Kidney (tissue), 14 donors: Measurements from ENCODE around the gene CEP170. TPM values are rescaled to one million over a fixed set of nuclear protein-coding genes. Genes with fewer than 3 reads are reported as not detected.
A peak's percentile ranks its signal among the peaks of the same experiment; 100 is the strongest.

ENCODE experiments used
- DNase-seq, 5 donors: peaks; one replicate each; pipeline ENCODE4 v3.0.0-alpha.2; 2013 to 2020
- FAIRE-seq: peaks from 2 replicates; lab custom pipeline; 2012; peaks lifted over from hg19 to GRCh38; lab: Jason Lieb, UNC
- H3K27ac ChIP-seq, 2 donors: one replicate each; pipeline ENCODE4 v1.7.0; 2013; ENCODE audit warnings: low read depth in 2 of 2, low read length in 2 of 2, inconsistent platforms in 1 of 2
- H3K27me3 ChIP-seq: one replicate; pipeline ENCODE4 v1.7.1; 2013; ENCODE audit warnings: low read length, inconsistent platforms; ENCODE audit not compliant: control insufficient read depth, insufficient read depth
- H3K36me3 ChIP-seq, 3 donors: one replicate each; pipeline versions ENCODE4 v1.7.0 to v1.7.1; 2013; ENCODE audit warnings: low read length in 3 of 3, control low read depth in 1 of 3, inconsistent platforms in 1 of 3; ENCODE audit not compliant: insufficient read depth in 3 of 3, control insufficient read depth in 2 of 3
- H3K4me1 ChIP-seq, 3 donors: one replicate each; pipeline versions ENCODE4 v1.7.0 to v1.7.1; 2013; ENCODE audit warnings: low read length in 3 of 3, inconsistent platforms in 1 of 3, low read depth in 1 of 3; ENCODE audit not compliant: control insufficient read depth in 2 of 3, insufficient read depth in 2 of 3
- H3K4me3 ChIP-seq, 3 donors: one replicate each; pipeline versions ENCODE4 v1.7.0 to v1.8.1; 2013; ENCODE audit warnings: low read length in 3 of 3, control low read depth in 1 of 3, inconsistent platforms in 1 of 3
- H3K9ac ChIP-seq, 3 donors: one replicate each; pipeline versions ENCODE4 v1.7.0 to v1.7.1; 2013; ENCODE audit warnings: low read length in 3 of 3, control low read depth in 1 of 3, inconsistent platforms in 1 of 3
- H3K9me3 ChIP-seq, 3 donors: one replicate each; pipeline versions ENCODE4 v1.7.0 to v1.7.1; 2013; ENCODE audit warnings: low read length in 3 of 3, control low read depth in 1 of 3, inconsistent platforms in 1 of 3; ENCODE audit not compliant: control insufficient read depth in 2 of 3, insufficient read depth in 1 of 3
- CTCF ChIP-seq: IDR thresholded peaks from 3 replicates; pipeline ENCODE4 v1.5.1; 2012; ENCODE audit warnings: mild to moderate bottlenecking, moderate library complexity, borderline replicate concordance; ENCODE audit not compliant: insufficient read depth; ENCODE audit errors: extremely low read depth
- intact Hi-C: fragments of 100-400 bp; cut with DNase I; formaldehyde crosslinking; loops from one replicate; pipeline ENCODE4 v1.11.1; 2022
- polyA plus RNA-seq: library from polyadenylated mRNA; stranded (reverse); fragments of 350-450 nt; fragmentation: Illumina TruSeq; extraction: RNeasy Lipid Tissue Mini Kit (QIAGEN cat#74804); gene quantifications from one replicate; pipeline ENCODE4 v1.2.3, GENCODE V29; 2014; ENCODE audit warnings: low read depth, low replicate concordance; ENCODE audit not compliant: insufficient read depth
- total RNA-seq: library from RNA; stranded (reverse); fragmentation: NEBNext Ultra II Directional; extraction: Animal tissue kit (Norgen Biotek cat#: 25700); gene quantifications from one replicate; pipeline ENCODE4 v1.2.1, GENCODE V29; 2021
- donor health status: control.
- donor health status: control.
- donor health status: control.
- donor health status: control.
- donor health status: control.
- donor health status: DM: yes; HTN: yes; CAD: no.
- donor health status: Normal renal cell carcinoma (clear cell type).

The CEP170 gene
- total and polyA plus RNA-seq, 2 donors from 2014 or later, result 6.8 to 43.2 TPM

DNA sequence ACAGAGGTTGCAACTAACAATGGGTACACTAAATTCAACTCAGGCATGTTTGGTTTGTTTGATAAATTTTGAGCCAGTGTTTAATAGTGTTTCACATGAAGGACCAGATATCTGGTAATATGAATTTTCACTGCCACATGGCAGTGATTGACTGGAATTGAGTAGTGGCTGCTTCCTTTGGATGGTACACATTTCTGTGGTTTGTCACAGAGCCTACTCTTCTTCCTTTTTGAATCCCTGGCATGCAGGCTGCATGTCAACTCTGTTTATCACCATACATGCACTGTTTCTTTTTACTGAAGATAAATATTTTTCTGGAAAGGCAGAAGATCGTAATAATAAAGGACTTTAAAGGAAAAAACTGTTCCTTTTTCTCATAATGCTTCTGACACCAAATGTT lies 36.2 kb upstream of the CEP170 start:
- H3K36me3 ChIP-seq, result peaks cover 0 to 12% (median 3%) of the 10 kb centered on the region in 3 donors
- no peak overlapping the region for H3K27ac ChIP-seq
- H3K9ac ChIP-seq, result no peak overlapping the region
- no peaks in the 10 kb centered on the region for H3K9me3 ChIP-seq
- no peaks in the 10 kb centered on the region for H3K27me3 ChIP-seq
- no peak for TF ChIP-seq CTCF
- no peak for DNase-seq
- H3K4me1 ChIP-seq, result no peaks in the 10 kb centered on the region
- intact Hi-C loops, result no loop called here
- H3K4me3 ChIP-seq, result no peak overlapping the region
- FAIRE-seq, result no peak

- TF ChIP-seq CTCF, result no peak
- peak overlapping the region in 1 of 2 donors; percentile 75 for H3K27ac ChIP-seq
- no peaks in the 10 kb centered on the region for H3K9me3 ChIP-seq
- FAIRE-seq (no peak), DNase-seq (no peak)
- H3K4me1 ChIP-seq, result no peaks in the 10 kb centered on the region
- intact Hi-C loops, result no loop called here
- H3K9ac ChIP-seq, result no peak overlapping the region
- no peak overlapping the region for H3K4me3 ChIP-seq
- peaks cover 0 to 12% (median 3%) of the 10 kb centered on the region in 3 donors for H3K36me3 ChIP-seq
- no peaks in the 10 kb centered on the region for H3K27me3 ChIP-seq
Measured at GRCh38 chr1:243288062-243288461, 33.0 kb upstream of the CEP170 start.

- Histone ChIP-seq H3K4me3 (no peak overlapping the region), H3K36me3 (peaks cover 0 to 12% (median 3%) of the 10 kb centered on the region in 3 donors), H3K9ac (no peak overlapping the region), H3K9me3 (no peaks in the 10 kb centered on the region), H3K4me1 (no peaks in the 10 kb centered on the region), H3K27ac (peak overlapping the region in 1 of 2 donors; percentile 75), H3K27me3 (no peaks in the 10 kb centered on the region)
- TF ChIP-seq CTCF, result no peak
- DNase-seq, result peak in 1 of 5 donors; percentile 26
- peak; percentile 91 for FAIRE-seq
- intact Hi-C loops, result no loop called here
Measured at GRCh38 chr1:243287652-243288051, 32.6 kb upstream of the CEP170 start.

DNA sequence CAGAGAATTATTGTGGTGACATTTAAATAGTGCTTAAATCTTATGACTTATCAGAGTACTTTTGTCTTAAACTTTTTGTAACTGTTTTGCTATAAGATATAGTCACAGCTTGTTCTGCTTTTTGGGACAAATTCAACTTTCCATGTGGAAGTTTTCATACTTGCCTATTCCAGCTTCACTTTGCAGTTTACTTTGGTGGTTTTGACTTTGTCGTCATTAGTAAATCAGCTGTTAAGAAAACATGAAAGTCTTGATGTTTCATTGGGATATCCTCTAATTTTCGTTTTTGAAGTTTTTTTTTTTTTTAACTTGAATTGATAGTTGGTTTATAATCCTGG lies 32.0 kb upstream of the CEP170 start:
- TF ChIP-seq CTCF, result no peak
- H3K27me3 ChIP-seq, result no peaks in the 10 kb centered on the region
- no peaks in the 10 kb centered on the region for H3K9me3 ChIP-seq
- no peaks in the 10 kb centered on the region for H3K4me1 ChIP-seq
- peak overlapping the region in 1 of 2 donors; percentile 16 for H3K27ac ChIP-seq
- DNase-seq (peak in 1 of 5 donors; percentile 33), FAIRE-seq (no peak)
- peaks cover 0 to 12% (median 3%) of the 10 kb centered on the region in 3 donors for H3K36me3 ChIP-seq
- H3K9ac ChIP-seq, result no peak overlapping the region
- intact Hi-C loops, result no loop called here
- H3K4me3 ChIP-seq, result no peak overlapping the region
